KBM-7 (cell line): ENCODE data around the gene DGKE.

Experiments
- DNase-seq: peaks from one replicate; pipeline ENCODE4 v3.0.0-alpha.2; 2015
- in situ Hi-C: fragments of 300-500 bp; cut with MboI; formaldehyde crosslinking; loops from 2 replicates; pipeline ENCODE4 v1.14.3; 2020; ENCODE audit warnings: low sequenced_read_pairs, low pct_unique_long_range_greater_than_20kb, mixed read lengths

Gene DGKE

GRCh38 chr17:56835264-56835585 is 1.3 kb downstream of the DGKE start:
- in situ Hi-C loops: no loop called here

GRCh38 chr17:56838687-56839086 is 4.7 kb downstream of the DGKE start:
- DNase-seq: no peak

More at GRCh38 chr17:56835264-56835585, 1.3 kb downstream of the DGKE start:
- no peak for DNase-seq

GRCh38 chr17:56842577-56842976 is 8.6 kb downstream of the DGKE start:
- DNase-seq: no peak
- in situ Hi-C loops: no loop called here

More at GRCh38 chr17:56838687-56839086, 4.7 kb downstream of the DGKE start:
- in situ Hi-C loops: no loop called here

- in situ Hi-C loops: no loop called here
- no peak for DNase-seq
These were observed 12.0 kb downstream of the DGKE start for GRCh38 chr17:56845934-56846333.

GRCh38 chr17:56847106-56847505 is 13.2 kb downstream of the DGKE start:
- DNase-seq: no peak
- in situ Hi-C loops: no loop called here

GRCh38 chr17:56849131-56849530 is 15.2 kb downstream of the DGKE start:
- no peak for DNase-seq
- in situ Hi-C loops: no loop called here

- DNase-seq: no peak
- in situ Hi-C loops: no loop called here
These were observed 16.6 kb downstream of the DGKE start for GRCh38 chr17:56850591-56850990.

GRCh38 chr17:56851008-56851407 is 17.1 kb downstream of the DGKE start:
- DNase-seq: no peak
- in situ Hi-C loops: no loop called here

- in situ Hi-C loops: no loop called here
These were observed 27.9 kb downstream of the DGKE start for GRCh38 chr17:56861899-56862298.

GRCh38 chr17:56863974-56864373 is 30.0 kb downstream of the DGKE start:
- in situ Hi-C loops: no loop called here
- no peak for DNase-seq

More at GRCh38 chr17:56861899-56862298, 27.9 kb downstream of the DGKE start:
- no peak for DNase-seq

- DNase-seq: no peak
- in situ Hi-C loops: no loop called here
These were observed 32.1 kb downstream of the DGKE start for GRCh38 chr17:56866076-56866475.

GRCh38 chr17:56866496-56866895 is 32.5 kb downstream of the DGKE start:
- in situ Hi-C loops: no loop called here
- peak; percentile 14 for DNase-seq

- DNase-seq: no peak
These were observed 34.0 kb downstream of the DGKE start for GRCh38 chr17:56867948-56868376.

GRCh38 chr17:56868716-56869115 is 34.8 kb downstream of the DGKE start:
- no peak for DNase-seq
- in situ Hi-C loops: no loop called here

More at GRCh38 chr17:56867948-56868376, 34.0 kb downstream of the DGKE start:
- in situ Hi-C loops: no loop called here

- DNase-seq: no peak
- in situ Hi-C loops: no loop called here
These were observed 36.2 kb downstream of the DGKE start for GRCh38 chr17:56870081-56870651.

GRCh38 chr17:56876766-56877179 is 42.8 kb downstream of the DGKE start:
- in situ Hi-C loops: no loop called here
- no peak for DNase-seq

GRCh38 chr17:56879280-56879679 is 45.3 kb downstream of the DGKE start:
- in situ Hi-C loops: no loop called here
- no peak for DNase-seq

- no peak for DNase-seq
- in situ Hi-C loops: no loop called here
These were observed 46.2 kb downstream of the DGKE start for GRCh38 chr17:56880133-56880532.

GRCh38 chr17:56880571-56880970 is 46.6 kb downstream of the DGKE start:
- in situ Hi-C loops: no loop called here
- no peak for DNase-seq

GRCh38 chr17:56881685-56882295 is 47.8 kb downstream of the DGKE start:
- no peak for DNase-seq
- in situ Hi-C loops: no loop called here

GRCh38 chr17:56883616-56884015 is 49.7 kb downstream of the DGKE start:
- DNase-seq: no peak
- in situ Hi-C loops: no loop called here
